Activated naive CD8-positive, alpha-beta T cell treated with anti-CD3 and anti-CD28 coated beads, Interleukin-2, amount 10 ng/mL, durations not matched to agents 7 days and 5 days (primary cell): Measurements from ENCODE around the gene GSTM4. TPM values are rescaled to one million over a fixed set of nuclear protein-coding genes. Genes with fewer than 3 reads are reported as not detected.

Experiments used
- ATAC-seq: fragments of 150-1000 bp; cut with Tn5 transposase; one replicate; pipeline ENCODE4 v1.10.0; 2021; ENCODE audit warnings: low read depth, moderate library complexity
- POLR2A ChIA-PET: fragments of 350-600 bp; sonication (Branson Sonifier 250); formaldehyde crosslinking; loops from one replicate; lab custom pipeline; 2021; ENCODE audit warnings: antibody characterized with exemption; lab: Charles Lee
- DNase-seq: peaks from one replicate; pipeline ENCODE4 v3.0.0; 2021
- H3K27ac Mint-ChIP-seq: one replicate; pipeline ENCODE4 v1.8.0; 2022; ENCODE audit warnings: mild to moderate bottlenecking, mixed read lengths
- H3K27me3 Mint-ChIP-seq: one replicate; pipeline ENCODE4 v1.8.0; 2022; ENCODE audit warnings: mild to moderate bottlenecking, moderate library complexity, mixed read lengths
- H3K36me3 Mint-ChIP-seq: one replicate; pipeline ENCODE4 v1.8.0; 2021; ENCODE audit warnings: mild to moderate bottlenecking, mixed read lengths
- H3K4me1 Mint-ChIP-seq: one replicate; pipeline ENCODE4 v1.8.0; 2021; ENCODE audit warnings: mixed read lengths
- H3K4me3 Mint-ChIP-seq: one replicate; pipeline ENCODE4 v1.8.0; 2022; ENCODE audit warnings: mild to moderate bottlenecking, moderate library complexity, mixed read lengths
- H3K9me3 Mint-ChIP-seq: one replicate; pipeline ENCODE4 v1.8.0; 2021; ENCODE audit warnings: mixed read lengths
- total RNA-seq, 2 experiments: library from RNA; stranded (reverse); gene quantifications; one replicate each; pipeline ENCODE4 v1.2.3, GENCODE V29; 2021

The GSTM4 gene
- total RNA-seq, 2 experiments from 2014 or later: 5.3 to 5.9 TPM

DNA sequence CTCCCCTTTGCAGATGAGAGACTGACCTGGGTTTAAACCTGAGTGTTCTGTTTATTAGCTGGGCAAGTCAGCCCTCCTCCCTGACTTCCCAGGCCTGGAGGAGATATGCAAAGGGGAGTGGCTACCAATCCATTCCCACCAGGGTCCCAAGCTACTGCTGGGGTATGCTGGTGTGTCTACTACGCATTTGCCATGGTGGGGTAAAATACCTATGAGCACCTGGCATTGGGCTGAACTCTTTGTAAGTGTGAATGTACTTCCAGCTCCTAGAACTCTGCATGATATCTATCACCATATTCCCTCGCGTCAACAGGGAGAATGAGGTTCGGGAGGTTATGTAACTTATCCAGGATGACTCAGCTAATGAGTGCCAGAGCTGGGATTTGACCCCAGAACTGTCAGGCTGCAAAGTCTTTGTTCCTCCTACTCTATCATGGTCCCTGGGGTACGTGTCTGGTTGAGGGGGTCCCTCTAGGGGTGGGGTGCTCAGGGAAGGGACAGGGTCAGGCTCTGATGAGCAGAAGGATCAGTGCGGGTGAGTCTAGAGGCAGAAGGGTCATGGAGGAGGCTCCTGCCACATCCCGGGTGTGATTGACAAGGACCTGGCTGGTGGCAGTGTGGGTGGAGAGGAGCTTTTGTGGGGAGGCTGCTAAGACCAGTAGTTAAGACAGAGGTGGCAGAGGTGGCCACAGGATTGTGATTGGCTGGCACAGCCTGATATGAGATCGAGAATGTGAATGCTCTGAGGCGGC is 19.5 kb upstream of the GSTM4 start:
- H3K4me3 Mint-ChIP-seq: no peak overlapping the region
- peaks cover 3% of the 10 kb centered on the region for H3K27me3 Mint-ChIP-seq
- H3K36me3 Mint-ChIP-seq: peaks cover 3% of the 10 kb centered on the region
- no peak overlapping the region for H3K27ac Mint-ChIP-seq
- ATAC-seq: no peak
- peak; percentile 24 for DNase-seq
- H3K4me1 Mint-ChIP-seq: peaks cover 14% of the 10 kb centered on the region
- no peaks in the 10 kb centered on the region for H3K9me3 Mint-ChIP-seq
- POLR2A ChIA-PET: interaction anchor here (1.0 to 1.7 kb wide), 2 partner anchors 87 to 88 kb away, joined by 3 to 5 read pairs; partner anchors contain the start of gene GNAI3

DNA sequence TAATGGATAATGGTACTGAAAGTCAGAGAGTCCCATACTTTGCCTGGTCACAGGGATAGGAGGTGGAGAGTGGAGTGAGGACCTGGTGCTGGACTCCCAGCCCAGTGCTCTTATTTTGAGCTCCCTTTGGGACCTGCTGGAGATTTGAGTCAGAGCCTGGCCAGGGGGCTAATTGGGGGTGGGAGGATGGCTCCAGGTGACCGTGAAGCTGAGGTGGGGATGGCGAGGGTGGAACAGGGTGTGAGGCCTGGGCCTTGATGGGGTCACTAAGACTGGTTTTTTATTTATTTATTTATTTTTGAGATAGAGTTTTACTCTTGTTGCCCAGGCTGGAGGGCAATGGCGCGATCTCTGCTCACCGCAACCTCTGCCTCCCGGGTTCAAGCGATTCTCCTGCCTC is 18.5 kb upstream of the GSTM4 start:
- H3K27me3 Mint-ChIP-seq: peaks cover 3% of the 10 kb centered on the region
- ATAC-seq (no peak), DNase-seq (no peak)
- H3K4me1 Mint-ChIP-seq: peaks cover 13% of the 10 kb centered on the region
- POLR2A ChIA-PET: interaction anchor here (1.1 to 1.7 kb wide), 2 partner anchors 88 to 294 kb away, joined by 3 to 5 read pairs; partner anchors contain the start of gene GNAI3
- no peaks in the 10 kb centered on the region for H3K36me3 Mint-ChIP-seq
- no peaks in the 10 kb centered on the region for H3K9me3 Mint-ChIP-seq
- no peak overlapping the region for H3K27ac Mint-ChIP-seq
- no peak overlapping the region for H3K4me3 Mint-ChIP-seq

DNA sequence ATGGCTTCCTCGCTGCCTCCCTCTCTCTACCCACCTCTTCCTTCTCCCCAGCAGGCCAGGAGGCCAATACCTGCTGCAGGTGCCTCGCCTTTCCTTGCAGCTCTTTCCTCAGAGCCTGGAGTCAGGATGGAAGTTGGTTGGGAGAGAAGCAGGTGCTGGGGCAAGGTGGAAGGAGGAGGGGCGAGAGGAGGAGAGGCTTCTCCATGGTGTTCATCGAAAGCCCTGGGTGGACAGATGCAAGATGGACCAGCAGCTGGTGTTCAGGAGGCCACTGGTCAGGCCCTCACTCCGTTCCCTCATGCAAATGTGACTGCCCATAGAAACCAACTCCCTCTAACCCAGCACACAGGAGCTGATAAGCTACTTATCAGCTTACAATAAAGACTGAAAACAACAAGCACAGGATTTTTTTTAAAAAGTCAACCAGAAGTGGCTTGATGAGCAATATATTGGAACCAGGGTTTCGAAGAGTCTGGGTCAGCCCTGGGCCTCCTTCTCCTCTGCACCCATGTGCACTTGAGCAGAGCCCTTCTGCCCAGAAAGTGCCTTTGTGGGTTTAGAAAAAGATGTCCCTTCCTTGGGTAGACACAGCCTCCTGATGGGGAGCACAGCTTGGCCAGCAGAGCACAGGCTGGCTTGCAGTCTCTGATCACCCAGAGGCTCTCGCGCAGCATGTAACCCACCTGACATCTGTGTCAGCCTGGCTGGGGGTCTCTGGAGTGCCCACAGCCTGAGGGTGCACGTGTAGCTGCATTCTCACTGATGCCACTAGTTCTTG is 16.6 kb upstream of the GSTM4 start:
- peaks cover 17% of the 10 kb centered on the region for H3K4me1 Mint-ChIP-seq
- peaks cover 3% of the 10 kb centered on the region for H3K27me3 Mint-ChIP-seq
- POLR2A ChIA-PET: interaction anchor here (1.0 to 2.8 kb wide), 3 partner anchors 10 to 93 kb away, joined by 4 to 18 read pairs (median 13); partner anchors contain the start of gene GNAI3
- DNase-seq (no peak), ATAC-seq (no peak)
- H3K4me3 Mint-ChIP-seq: no peak overlapping the region
- no peaks in the 10 kb centered on the region for H3K9me3 Mint-ChIP-seq
- H3K27ac Mint-ChIP-seq: no peak overlapping the region
- H3K36me3 Mint-ChIP-seq: no peaks in the 10 kb centered on the region

DNA sequence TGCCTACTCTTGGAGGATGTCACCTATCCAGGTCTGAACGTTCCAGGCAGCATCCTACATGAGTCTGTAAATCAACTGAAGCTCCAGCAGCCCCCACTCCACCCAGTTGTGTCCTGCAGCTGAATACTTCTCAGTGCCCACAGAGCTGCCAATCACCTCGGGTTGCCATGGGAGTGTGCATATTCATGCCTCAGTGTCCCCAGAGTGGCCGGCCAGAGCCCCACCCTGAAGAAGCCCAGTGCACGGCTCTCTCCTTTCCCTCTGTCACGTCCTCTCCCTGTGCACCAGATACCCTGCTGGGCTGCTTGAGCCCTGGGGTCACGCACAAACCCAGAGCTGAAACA is 16.1 kb upstream of the GSTM4 start:
- DNase-seq: no peak
- no peaks in the 10 kb centered on the region for H3K9me3 Mint-ChIP-seq
- no peak for ATAC-seq
- H3K27ac Mint-ChIP-seq: no peak overlapping the region
- peaks cover 3% of the 10 kb centered on the region for H3K27me3 Mint-ChIP-seq
- H3K4me1 Mint-ChIP-seq: peaks cover 11% of the 10 kb centered on the region
- H3K36me3 Mint-ChIP-seq: no peaks in the 10 kb centered on the region
- POLR2A ChIA-PET: interaction anchor here (1.0 to 2.8 kb wide), 4 partner anchors 9 to 345 kb away, joined by 4 to 18 read pairs (median 12); partner anchors contain the start of genes AHCYL1 and GNAI3
- no peak overlapping the region for H3K4me3 Mint-ChIP-seq

DNA sequence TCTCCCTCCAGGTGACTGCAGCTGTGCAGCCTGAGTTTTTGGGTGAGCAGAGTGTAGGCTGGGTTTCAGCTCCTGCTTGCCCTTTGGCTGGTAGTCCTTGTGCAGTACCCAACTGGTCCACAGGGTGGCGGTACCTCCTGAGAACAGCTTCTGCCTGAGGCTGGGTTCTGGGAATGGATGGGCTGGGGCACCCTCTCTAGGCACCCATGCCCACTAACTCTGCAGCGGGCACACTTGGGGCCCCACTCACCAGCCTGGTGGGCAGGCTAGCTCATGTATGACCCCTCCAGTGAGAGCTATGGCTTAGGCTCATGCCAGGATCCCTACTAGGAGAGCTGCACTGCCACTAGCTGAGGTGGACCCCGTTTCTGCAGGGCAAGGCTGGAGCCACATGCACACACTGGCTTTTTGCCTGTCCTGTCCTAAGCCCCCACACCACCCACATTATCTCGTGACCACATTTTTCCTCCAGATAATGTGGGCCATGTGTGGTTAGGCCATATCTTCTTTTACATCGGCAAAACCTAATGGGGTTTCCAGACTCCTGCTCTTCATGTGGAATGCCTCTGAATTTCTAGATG is 15.5 kb upstream of the GSTM4 start:
- POLR2A ChIA-PET: interaction anchor here (1.0 to 2.8 kb wide), 4 partner anchors 9 to 344 kb away, joined by 4 to 18 read pairs (median 12); partner anchors contain the start of genes AHCYL1 and GNAI3
- no peaks in the 10 kb centered on the region for H3K36me3 Mint-ChIP-seq
- H3K27ac Mint-ChIP-seq: no peak overlapping the region
- peaks cover 8% of the 10 kb centered on the region for H3K4me1 Mint-ChIP-seq
- DNase-seq (peak; percentile 93), ATAC-seq (peak; percentile 71)
- H3K4me3 Mint-ChIP-seq: no peak overlapping the region
- no peaks in the 10 kb centered on the region for H3K9me3 Mint-ChIP-seq
- H3K27me3 Mint-ChIP-seq: peaks cover 3% of the 10 kb centered on the region

DNA sequence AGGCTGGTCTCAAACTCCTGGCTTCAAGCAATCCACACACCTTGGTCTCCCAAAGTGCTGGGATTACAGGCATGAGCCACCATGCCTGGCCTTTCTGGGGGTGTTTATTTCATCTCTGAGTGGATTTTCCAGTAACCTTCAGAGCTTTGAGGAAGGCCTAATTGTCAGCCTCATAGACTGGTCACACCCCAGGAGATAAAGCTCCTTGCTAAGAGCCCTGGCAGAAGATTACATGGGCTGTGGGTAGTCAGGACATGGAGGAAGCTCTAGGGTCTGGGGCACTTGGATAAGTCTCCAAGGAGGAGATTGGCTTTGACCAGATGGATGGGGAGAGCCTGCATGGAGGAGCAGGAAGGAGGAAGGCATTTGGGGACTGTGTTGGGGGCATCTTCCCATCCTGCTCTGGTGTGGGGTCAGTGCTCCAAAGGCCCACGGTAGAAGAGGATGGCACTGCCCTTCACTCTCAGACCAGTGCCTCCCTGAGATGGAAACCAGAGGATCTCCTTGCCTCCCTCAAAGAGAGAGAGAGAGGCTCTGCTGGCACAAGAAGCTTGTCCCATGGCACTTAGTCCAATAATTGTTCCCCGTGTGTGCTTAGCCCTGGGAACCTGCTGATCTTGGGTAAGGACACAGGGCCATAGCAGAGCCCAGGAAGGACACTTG is 14.7 kb upstream of the GSTM4 start:
- H3K9me3 Mint-ChIP-seq: no peaks in the 10 kb centered on the region
- ATAC-seq (no peak), DNase-seq (no peak)
- H3K4me1 Mint-ChIP-seq: peaks cover 8% of the 10 kb centered on the region
- no peak overlapping the region for H3K27ac Mint-ChIP-seq
- peaks cover 3% of the 10 kb centered on the region for H3K27me3 Mint-ChIP-seq
- POLR2A ChIA-PET: interaction anchor here (1.3 to 2.8 kb wide), 2 partner anchors 95 to 344 kb away, joined by 11 to 13 read pairs; partner anchors contain the start of gene AHCYL1
- H3K36me3 Mint-ChIP-seq: no peaks in the 10 kb centered on the region
- no peak overlapping the region for H3K4me3 Mint-ChIP-seq

DNA sequence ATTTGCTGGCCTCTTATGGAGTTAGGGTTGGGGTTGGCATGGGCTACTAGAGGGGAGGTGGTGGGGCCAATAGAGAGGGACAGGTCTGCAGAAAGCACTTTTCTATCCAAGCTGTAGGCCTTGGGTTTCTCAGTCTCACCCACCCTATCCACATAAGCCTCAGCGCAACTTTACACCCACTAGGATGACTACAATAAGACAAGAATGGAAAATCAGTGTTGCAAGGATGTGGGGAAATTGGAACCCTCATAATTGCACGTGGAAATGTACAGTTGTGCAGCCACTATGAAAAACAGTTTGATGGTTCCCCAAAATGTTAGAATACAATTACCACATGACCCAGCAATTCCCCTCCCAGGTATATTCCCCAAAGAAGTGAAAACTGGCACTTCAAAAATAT is 14.0 kb upstream of the GSTM4 start:
- POLR2A ChIA-PET: no interaction called here
- Mint-ChIP-seq H3K4me1 (peaks cover 8% of the 10 kb centered on the region), H3K9me3 (no peaks in the 10 kb centered on the region), H3K27ac (no peak overlapping the region), H3K27me3 (peaks cover 3% of the 10 kb centered on the region), H3K4me3 (no peak overlapping the region), H3K36me3 (no peaks in the 10 kb centered on the region)
- ATAC-seq: no peak
- DNase-seq: no peak

DNA sequence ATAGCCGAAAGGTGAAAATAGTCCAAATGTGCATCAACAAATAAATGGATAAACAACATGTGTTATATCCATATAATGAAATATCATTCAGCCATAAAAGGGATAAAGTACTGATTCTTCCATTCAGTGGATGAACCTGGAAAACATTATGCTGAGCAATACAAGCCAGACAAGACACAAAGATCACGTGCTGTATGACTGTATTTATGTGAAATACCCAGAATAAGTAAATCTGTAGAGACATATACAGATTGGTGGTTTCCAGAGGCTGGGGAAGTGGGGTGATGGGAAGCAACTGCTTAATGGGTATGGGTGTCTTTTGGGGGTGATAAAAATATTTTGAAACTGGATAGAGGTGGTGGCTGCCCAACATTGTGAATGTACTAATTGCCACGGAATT is 13.3 kb upstream of the GSTM4 start:
- H3K27ac Mint-ChIP-seq: no peak overlapping the region
- peaks cover 3% of the 10 kb centered on the region for H3K27me3 Mint-ChIP-seq
- no peak overlapping the region for H3K4me3 Mint-ChIP-seq
- no peaks in the 10 kb centered on the region for H3K9me3 Mint-ChIP-seq
- POLR2A ChIA-PET: no interaction called here
- no peak for ATAC-seq
- H3K36me3 Mint-ChIP-seq: no peaks in the 10 kb centered on the region
- H3K4me1 Mint-ChIP-seq: peaks cover 8% of the 10 kb centered on the region
- DNase-seq: no peak

DNA sequence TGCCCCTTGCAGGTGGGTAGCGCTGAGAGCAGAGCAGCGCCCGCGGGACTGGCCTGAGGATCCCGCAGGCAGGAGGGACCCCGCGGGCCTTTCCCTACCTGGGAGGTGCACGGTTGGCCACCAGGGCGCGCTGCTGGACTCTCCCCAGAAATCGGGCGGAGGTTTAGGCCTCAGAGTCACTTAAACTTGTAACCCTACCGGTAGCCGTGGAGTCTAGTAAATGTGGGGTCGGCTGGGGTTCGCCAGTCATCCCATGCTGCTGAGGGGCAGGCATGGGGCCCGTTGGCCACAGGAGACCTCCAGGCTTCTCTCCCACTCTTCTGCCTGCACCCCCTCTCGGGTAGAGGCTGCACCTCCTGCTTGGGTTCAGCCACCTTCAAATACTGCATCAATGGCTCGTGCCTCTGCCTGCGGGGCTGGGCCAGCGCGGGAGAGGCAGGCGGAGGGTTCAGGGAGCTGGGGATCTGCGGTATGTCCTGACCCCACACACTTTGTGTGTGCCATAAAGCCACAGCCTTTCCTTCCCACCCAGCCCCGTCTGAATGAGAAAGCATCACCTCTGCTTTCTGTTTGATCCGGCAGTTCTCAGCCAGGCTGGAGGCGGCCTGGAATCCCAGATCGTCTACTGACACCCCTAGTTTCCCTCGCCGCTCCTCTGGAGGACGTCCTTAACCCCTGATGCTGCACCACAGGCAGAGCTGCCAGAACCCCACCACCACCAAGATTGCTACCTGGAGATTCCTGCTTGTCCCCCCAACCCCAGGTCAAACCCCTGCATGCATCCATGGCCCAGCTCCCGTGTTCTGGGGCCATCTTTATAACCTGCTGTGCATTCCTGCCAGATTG is 12.3 kb upstream of the GSTM4 start:
- Mint-ChIP-seq H3K27me3 (peaks cover 3% of the 10 kb centered on the region), H3K4me1 (peaks cover 8% of the 10 kb centered on the region), H3K36me3 (no peaks in the 10 kb centered on the region), H3K27ac (no peak overlapping the region), H3K9me3 (no peaks in the 10 kb centered on the region), H3K4me3 (no peak overlapping the region)
- ATAC-seq (peak; percentile 94), DNase-seq (peak; percentile 93)
- POLR2A ChIA-PET: no interaction called here

DNA sequence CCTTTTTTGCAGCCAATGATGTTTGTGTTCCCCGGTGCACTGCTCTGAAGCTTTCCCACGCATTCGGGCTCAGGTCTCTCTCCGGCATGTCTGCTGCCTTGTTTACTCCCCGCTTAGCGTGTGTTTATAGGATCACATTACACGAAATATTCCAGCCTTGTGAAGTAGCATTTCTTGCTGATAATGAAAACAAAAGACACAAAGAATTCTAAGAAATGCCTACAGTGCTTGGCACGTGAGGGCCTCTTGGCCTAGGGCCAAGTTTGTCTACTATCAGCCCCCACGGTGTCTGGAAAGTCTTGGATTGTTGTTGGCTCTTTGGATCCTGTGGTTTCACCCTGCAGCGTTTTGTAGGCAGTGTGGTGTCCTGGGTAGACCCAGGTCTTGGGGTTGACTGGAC is 11.2 kb upstream of the GSTM4 start:
- Mint-ChIP-seq H3K36me3 (no peaks in the 10 kb centered on the region), H3K27me3 (peaks cover 3% of the 10 kb centered on the region), H3K27ac (no peak overlapping the region)

DNA sequence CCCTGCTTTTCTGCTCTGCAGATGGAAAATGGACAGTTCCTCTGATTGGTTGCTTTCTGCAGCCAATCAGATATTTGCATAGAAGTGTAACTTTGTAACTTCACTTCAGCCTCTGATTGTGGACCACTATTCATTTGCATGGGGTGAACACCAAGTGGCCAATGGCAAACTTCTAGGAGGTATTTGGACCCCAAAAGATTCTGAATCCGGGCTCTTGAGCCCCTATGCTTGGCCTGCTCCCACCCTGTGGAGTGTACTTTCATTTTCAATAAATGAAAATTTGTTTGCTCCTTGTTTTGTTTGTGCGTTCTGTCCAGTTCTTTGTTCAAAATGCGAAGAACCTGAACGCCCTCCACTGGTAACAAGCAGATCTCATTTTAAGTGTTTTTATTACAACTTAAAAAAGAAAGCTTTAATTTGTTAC is 6.4 kb upstream of the GSTM4 start:
- Mint-ChIP-seq H3K4me3 (no peak overlapping the region), H3K27ac (no peak overlapping the region), H3K27me3 (peaks cover 30% of the 10 kb centered on the region), H3K36me3 (no peaks in the 10 kb centered on the region), H3K4me1 (peaks cover 4% of the 10 kb centered on the region), H3K9me3 (no peaks in the 10 kb centered on the region)
- no peak for ATAC-seq
- POLR2A ChIA-PET: interaction anchor here (1.0 to 1.6 kb wide), 3 partner anchors 10 to 335 kb away, joined by 4 to 5 read pairs (median 4); partner anchors contain the start of genes AHCYL1 and GNAI3
- DNase-seq: no peak

More for the DNA sequence above, 11.2 kb upstream of the GSTM4 start:
- H3K9me3 Mint-ChIP-seq: no peaks in the 10 kb centered on the region
- peaks cover 11% of the 10 kb centered on the region for H3K4me1 Mint-ChIP-seq
- H3K4me3 Mint-ChIP-seq: no peak overlapping the region
- no peak for ATAC-seq
- POLR2A ChIA-PET: no interaction called here
- DNase-seq: no peak

DNA sequence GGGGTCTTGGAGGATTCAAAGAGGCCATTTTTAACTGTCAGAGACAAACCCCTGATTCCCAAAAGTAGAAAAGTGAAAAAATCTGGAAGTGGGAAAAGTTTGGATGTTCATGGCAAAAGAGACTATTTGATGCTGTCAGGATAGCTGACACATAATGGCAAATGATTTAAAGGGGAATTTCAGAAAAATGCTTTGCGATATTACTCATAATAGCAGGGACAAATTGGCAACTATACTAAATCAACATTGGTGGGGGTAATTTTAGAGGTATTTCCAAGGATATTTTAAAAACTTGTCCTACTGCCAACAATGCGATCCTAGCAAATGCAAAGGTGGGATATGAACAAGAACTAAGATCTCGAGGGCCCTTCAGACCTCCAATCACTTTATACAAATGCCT is 5.3 kb upstream of the GSTM4 start:
- no peak overlapping the region for H3K4me3 Mint-ChIP-seq
- H3K36me3 Mint-ChIP-seq: no peaks in the 10 kb centered on the region
- H3K27me3 Mint-ChIP-seq: peaks cover 33% of the 10 kb centered on the region
- H3K4me1 Mint-ChIP-seq: peaks cover 10% of the 10 kb centered on the region
- H3K27ac Mint-ChIP-seq: no peak overlapping the region
- DNase-seq (no peak), ATAC-seq (no peak)
- POLR2A ChIA-PET: interaction anchor here (1.4 kb wide), 1 partner anchor 123 kb away, joined by 3 read pairs; no protein-coding TSS in a partner anchor
- no peaks in the 10 kb centered on the region for H3K9me3 Mint-ChIP-seq
